GM19463 (cell line): ENCODE data around the gene AFF3.
"Not testable (repeated sequence)": the region's sequence is repeated elsewhere in the genome, so short reads cannot be mapped to it uniquely, and the experiment has no call there.

Source experiments
- ATAC-seq: cut with Tn5 transposase; IDR thresholded peaks from one replicate; pipeline ENCODE4 v1.9.1; 2021; ENCODE audit warnings: mild to moderate bottlenecking, moderate library complexity; ENCODE audit not compliant: unreplicated experiment

Gene AFF3

DNA sequence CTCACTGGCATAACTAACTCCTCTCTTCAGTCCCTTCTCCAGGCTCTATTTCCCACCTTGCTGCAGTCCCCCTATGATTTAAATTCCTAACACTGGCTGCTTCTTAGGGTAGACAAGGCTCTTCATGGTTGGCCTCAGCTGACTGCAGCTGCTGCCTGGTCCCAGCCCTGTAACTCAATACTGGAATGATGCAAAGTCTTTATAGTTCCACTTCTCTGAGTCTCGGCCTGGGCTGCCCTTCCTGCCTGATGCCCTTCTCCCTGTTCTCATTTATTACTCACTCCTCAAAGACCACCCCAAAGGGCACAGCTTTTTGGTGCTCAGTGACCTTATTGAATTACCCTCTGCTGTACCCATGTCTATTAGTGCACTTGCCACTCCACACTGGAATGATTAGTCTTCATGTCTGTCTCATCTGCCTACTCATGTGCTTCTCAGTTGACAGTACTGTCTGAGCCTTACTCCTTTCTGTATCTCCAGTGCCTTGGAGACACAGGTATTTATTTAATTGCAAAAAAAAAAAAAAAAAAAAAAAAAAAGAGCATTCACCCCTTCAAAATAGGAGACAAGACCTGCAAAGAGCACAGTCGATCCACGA, 453.1 kb downstream of the AFF3 start:
- ATAC-seq: no peak

DNA sequence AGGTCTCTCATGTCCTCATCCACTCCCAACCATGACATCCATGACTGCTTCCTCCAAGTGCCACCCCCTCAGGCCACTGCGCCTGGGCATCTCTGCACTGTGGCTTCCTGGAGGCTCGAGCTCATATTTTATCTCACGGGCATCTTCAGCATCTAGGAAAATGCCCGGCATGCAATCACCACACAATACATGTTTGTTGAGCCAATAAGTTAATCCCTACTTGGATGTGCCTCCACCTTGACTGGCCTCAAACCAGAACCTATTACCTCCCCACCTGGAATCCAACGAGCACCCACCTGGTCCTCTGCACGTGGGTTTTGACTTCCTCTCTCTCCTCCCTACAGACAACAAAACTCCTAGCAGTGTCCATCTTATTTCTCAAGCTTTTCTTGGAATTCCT, 453.7 kb downstream of the AFF3 start:
- no peak for ATAC-seq

DNA sequence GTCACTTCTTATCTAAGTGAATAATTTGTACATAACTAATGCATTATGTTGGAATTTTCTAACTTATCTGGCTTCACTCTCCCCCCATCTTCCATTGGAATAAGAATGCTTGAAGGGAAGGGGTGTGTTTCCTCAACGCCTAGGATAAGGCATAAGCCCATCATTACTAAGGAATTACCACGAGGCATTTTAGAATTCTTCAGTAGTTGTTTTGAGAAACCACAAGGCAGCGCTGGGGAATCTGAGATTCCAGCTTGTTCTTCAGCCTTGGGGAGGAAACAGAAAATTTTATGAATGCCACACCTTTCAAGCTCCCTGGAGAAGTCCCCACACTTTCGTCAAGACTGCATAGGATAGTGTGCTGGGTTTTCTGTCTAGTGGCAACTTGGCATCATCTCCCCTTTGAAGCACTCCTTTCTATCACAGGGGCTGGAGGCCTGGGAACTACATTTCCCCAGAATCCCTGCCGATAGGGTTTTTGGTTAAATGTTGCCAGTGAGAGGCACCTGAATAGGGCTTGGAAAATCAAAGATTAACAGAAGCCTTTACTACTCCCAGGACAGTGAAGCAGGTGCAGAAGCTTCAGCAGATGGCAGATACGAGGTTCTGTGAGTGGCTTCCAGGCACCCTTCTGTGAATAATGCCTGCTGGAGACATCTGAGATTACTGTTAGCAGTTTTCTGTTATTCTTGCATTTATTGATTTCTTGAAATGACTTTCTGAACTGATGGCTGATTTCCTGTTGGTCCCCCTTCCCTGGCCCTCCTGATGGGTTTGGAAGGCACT, 459.9 kb downstream of the AFF3 start:
- ATAC-seq: no peak

DNA sequence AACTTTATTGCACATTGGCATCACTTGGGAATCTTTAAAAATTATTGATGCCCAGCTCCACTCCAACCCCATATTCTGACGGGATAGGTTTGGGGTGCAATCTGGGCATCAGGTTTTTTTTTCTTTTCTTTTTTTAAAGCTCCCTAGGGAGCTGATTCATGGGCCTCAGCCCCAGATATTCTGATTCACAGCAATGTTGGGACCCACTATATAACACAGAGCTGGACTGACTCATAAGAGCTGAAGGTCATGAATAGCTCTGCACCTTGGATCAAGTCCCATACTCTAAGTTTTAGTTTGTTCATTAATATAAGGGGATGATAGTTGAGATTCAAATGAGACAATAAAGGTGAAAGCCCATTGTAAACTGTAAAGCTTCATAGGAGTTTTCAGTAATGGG, 461.4 kb downstream of the AFF3 start:
- ATAC-seq: no peak

DNA sequence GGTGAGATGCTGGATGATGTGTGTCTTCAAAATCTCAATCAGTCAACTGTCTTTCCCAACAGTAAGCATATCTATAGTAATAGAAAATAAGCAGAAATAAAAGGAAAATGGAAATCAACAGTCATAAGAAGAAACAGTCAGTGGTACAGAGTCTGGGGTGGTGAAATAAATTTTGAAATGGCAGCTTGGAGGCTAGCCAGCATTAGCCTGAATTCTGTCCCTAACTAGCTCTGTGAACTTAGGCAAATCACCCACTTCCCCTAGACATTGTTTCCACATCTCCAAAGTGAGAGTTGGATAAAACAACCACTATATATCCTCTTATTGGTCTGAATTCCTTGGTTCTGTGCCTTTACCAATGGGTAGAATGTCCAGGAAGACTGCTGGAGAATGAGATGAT, 462.9 kb downstream of the AFF3 start:
- no peak for ATAC-seq

DNA sequence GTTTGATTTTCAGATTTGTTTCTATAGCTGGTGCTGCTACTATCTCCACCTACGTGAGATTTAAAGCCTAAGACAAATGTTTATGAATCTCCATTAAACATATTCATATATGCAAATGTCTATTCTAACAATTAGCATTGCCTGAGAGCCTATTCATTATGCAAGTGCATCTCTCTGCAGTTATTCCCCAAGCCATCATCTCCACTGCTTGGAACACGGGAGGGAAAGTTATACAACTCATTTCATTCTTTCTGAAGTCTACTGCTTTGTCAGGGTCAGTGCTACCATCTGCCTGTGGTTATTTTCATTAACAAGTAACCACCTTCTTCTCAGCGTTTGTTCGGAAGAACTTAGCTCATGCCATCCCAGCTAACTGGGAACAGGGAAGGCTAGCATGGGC, 463.8 kb downstream of the AFF3 start:
- no peak for ATAC-seq

DNA sequence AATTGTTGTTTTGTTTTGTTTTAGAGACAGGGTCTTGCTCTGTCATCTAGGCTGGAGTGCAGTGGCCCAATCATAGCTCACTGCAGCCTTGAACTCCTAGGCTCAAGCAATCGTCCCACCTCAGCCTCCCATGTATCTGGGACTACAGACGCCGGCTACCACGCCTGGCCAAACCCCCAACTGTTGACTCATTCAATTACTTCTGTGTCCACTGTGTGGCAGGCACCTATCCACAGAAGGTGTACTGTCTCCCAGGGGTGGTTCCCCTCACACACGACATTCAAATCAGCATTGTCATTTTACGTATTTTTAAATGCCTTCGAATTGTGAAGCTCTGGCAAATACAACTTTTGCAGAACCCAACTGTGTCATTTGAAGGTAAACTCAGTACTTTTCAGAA, 464.6 kb downstream of the AFF3 start:
- ATAC-seq: no peak

DNA sequence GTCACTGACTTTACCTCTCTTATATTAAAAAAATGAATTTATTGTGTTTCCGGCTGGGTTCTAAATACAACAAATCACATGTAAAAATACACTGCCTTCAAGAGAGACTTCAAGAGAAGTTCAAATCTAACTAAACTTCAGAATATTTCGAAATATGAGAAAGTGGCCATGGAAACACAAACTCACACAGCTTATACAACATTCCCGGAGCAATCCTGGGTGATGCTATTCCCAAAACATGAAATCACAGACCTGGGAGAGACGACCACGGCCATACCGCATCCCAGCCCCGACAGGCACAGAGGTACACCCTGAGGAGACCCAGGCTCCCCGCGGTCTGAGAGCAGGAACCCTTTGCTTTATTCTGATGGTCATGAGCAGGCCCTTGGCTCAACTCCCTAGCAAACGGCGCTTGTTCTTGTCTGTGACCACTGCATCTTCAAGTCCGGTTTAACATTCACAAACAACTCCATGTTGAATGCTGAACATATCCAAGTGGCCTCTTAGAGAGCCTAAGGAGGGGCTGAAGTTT, 467.2 kb downstream of the AFF3 start:
- ATAC-seq: no peak

DNA sequence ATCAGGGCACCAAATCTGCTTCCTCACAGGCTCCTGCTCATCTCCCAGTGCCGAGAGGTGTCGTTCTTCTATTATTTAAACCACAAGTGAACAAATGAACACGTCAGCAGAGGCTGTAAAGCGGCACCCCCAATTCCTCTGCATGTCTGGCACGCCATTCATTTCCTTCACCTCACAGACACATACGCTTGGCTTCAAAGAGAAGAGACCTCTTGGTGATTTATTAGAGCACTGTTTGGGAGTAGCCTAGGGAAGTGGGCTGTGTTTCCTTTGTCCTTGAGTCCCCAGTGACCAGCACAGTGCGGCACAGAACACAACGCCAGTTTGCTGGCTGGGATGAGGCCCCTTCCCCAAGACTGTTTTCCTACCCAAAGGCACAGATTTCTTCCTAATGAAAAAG, 468.3 kb downstream of the AFF3 start:
- no peak for ATAC-seq

DNA sequence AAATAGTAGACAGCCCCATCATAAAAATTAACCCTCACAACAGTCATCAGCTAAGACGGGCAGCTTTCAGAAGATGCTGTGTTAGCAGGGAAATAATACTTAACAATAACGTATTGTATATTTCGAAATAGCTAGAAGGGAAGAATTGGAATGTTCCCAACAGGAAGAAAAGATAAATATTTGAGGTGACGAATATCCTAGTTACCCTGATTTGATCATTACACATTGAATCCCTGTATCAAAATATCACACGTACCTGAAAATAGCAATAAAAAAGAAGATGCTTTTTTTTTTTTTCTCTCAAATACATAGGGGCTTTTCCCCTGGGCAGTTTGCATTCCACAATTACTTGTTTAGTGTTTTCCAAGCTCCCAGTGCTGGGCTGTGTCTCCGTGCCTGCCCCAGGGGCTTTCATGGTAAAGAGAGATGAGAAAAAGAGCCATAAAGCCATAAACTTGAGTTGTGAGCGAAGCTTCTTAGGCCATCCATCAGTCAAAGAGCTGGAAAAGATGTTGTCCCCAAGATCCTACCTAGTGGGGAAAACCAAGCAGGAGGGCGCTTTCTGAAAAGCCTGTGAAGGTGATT, 469.5 kb downstream of the AFF3 start:
- ATAC-seq: no peak

DNA sequence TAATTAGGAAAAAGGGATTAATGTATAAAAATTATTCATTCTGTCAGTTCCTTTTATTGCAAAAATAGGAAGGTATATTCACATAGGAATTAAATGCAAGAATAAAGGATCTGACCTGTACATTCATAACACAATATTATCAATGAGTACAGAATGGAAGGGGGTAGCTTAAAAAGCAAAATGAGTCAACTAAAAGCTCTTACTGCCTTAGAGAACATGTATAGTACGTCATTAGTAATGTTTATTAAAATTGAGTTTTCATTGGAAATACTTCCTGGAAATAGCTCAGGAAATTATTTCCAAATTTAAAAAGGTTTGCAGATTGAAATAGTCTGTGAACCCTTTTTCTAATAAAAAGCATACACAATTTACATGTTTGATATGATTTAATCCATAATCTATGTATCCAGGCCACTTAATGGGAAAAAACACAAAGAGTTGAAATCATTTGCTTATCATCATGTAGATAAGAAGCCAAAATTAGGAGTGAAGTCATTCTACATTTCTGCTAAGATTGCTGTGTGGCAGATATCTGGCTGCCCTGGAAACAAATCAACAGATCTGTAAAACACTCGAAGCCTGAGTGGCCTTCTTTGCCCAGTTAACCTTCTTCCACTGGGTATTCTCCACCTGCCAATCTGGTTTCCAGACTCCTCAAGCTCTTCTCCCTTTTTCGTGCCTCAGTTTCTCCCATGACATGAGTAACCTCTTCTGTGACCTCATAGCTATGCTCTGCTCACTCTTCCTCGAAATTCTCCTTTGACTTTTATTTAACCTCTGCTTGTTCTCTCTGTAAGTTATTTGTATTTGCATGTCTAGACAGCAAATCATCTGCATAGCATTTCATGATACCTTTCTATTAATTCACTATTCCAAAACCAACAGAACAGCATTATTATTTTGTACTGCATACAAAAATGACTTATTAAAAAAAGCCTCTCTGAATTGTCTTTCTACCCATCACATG, 471.3 kb downstream of the AFF3 start:
- ATAC-seq: no peak

DNA sequence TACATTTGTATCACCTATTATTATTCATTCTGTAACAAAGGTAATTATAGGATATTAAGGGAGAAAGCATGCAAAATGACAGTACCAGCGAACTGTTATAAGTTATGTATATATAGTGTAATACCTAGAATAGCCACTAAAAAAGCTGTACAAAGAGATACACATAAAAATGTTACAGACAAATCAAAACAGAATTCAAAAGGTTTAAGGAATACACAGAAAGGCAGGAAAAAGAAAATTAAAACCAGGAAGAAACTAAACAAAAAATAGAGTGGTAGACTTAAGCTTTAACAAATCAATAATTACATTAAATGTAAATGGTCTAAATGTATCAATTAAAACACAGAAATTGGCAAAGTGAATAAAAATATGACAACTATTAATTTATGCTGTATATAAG, 476.1 kb downstream of the AFF3 start:
- no peak for ATAC-seq

DNA sequence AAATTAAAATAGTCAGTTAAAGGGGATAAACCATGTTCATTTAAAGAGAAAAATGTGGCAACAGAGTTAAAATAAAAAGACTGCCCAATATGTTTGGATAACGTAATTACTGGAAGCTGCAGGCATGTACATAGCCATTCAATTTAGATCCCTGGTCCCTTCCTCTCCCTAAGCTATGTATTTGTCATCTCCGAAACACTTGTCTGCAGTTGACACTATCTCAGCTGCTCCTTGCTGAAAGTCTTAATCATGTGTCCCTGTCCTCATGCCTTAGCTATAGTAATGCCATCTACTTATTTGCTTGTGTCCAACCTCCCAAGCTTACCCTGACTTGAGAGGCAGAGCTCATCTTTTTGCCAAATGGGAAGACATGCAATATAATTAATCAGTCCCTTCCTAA, 478.7 kb downstream of the AFF3 start:
- no peak for ATAC-seq

DNA sequence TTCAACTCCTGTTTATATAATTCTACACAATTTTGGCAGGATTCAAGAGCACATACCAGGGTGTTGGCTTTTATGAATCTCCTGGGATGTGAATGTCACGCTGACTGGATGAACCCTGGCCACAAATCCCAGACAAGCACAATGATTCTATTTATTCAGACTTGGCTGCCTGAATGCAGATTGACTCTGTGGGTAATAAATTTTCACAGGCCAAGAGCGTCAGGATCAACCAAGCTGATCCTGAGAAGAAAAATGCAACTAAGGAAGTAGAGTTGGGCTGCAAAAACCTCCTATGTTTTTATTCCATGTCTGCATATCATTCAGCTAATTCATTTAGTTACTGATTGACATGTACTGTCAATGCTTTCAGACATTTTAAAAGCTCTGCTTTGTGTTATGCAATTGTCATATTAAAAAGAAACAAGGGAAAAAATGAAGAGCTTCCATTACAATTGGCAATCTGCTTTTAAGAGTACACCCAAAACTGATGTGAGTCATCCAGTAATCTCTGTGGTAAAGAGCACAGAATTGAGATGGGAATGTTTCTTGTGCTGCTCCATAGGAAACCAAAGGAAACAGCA, 479.5 kb downstream of the AFF3 start:
- ATAC-seq: no peak

DNA sequence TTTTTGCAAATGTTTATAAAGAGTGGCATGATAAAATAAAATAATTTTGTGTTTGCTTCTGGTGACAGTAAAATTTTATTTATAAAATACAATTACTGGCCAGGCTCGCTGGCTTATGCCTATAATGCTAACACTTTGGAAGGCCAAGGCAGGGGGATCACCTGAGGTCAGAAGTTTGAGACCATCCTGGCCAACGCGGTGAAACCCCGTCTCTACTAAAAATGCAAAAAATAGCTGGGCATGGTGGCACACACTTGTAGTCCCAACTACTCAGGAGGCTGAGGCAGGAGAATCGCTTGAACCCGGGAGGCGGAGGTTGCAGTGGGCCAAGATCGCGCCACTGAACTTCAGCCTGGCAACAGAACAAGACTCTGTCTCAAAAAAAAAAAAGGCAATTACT, 480.6 kb downstream of the AFF3 start:
- ATAC-seq: not testable (repeated sequence)

DNA sequence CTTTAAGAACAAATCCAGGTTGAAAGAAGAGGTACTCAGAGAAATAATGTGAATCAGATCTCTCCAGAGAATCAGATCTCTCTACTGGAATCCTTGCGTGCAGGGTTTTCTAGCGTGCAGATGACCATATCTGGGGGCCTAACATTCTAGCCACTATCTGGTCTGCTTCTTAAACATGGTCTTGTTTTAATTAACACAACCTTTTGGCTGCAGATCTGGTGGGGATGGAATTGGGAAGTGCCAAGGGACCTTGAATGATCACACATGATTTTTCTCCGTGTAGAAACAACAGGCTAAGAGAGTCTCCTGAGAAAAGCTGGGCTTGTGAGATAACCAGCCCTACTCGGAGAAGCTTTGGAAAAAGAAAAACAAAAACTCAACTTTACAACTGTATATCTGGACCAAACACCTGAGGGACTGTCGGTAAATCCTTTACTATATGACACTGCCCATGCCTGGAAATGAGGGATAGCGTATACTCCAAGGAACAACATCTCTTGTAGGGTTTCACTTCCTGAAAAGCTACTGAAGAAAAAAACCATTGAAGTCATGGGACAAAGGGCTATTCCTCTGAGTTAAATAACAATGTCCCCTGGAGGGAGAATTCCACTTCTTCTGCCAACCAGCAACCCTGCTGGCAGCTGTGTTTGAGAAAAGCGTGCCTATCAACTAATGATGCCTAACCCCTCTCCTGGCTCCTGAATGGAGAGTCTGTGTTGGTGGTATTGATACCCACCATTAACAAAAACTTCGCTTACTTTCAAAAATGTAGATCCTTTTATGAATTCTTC, 481.6 kb downstream of the AFF3 start:
- ATAC-seq: no peak

DNA sequence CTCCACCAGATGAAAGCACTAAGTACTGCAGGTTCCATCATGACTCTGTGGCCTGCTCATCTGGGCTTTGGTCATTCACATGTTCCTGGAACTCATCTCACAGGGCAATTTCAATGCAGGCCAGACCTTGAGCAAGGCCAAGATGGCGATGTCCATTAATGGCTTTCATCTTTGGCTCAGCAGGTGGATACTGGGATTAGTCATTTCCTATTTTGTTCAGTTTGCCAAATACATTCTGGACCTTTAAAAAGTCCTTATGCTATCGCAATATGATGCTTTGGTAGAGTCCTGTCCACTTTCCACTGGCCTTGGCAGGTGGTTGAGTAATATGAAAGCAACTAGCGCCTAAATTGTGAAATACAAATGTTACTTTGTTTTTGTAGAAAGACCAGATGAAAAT, 482.5 kb downstream of the AFF3 start:
- ATAC-seq: no peak

DNA sequence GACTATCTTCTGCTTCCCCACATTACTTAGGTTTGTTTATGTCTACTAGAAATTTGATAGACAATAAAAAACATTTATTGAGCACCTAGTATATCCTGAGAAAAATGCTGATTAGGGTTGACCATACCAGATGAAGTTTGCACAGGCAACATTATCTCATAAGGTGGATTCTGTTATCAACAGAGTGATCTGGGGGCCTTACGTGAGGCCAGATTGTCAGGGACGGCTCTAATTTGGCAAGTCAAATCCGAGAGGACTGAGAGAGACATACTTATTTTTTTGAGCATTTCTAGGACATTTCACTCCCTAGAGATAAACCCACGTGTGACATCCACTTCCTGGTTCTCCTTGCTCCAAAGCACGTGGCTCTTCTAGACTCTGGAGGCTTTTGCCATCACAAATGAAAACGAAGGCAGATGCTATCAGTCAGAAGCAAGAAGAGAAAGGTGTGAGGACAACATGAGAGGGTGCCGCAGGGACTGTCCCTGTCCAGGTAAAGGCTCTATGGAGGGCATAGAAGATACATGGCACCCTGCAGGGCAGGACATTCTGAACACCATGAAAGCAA, 484.6 kb downstream of the AFF3 start:
- ATAC-seq: no peak

DNA sequence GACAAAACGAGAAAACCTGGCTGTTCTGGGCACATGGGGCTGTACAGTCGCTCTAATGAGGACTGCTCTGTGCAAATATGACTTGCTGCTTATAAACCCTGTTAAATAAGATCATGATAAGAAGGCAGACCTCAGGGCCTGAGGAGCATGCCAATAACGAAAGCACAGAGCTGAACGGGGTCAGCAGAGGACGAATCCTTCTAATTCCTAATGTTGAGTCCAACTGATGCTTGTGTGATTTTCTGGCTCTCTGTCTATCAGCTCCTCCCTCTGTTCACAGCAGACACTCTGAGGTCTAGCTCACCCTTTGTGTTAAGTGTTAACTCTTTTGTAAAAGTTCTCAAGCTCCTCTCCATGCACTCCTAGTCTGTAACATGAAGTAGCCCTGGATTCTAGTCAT, 485.4 kb downstream of the AFF3 start:
- ATAC-seq: no peak

DNA sequence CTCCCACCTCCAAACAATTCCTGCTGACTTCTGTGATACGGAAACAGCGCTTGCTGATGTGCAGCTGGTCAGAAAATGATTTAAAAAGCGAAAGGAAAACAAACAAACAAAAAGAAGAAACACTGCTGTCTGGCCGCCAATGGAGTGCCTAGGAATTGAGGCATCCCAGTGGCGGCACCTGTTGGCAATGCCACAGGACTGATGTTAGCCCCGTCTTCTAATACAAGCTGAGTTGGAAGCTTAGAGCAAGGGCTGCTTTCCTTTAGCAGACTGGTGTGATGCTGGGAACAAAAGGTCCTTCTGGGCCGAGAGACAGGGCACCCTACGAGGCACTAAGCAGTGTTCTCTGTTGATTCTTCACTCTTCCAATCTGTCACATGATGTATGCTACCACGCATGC, 489.0 kb downstream of the AFF3 start:
- no peak for ATAC-seq
